Spleen (tissue), 7 donors: ENCODE measurements around the gene SDK1.

Source experiments
- POLR2A ChIP-seq, 3 donors: fragments of 450-650 bp; IDR thresholded peaks; one replicate each; pipeline ENCODE4 v1.5.1; 2017; ENCODE audit warnings: antibody characterized with exemption in 3 of 3, mild to moderate bottlenecking in 1 of 3
- POLR2AphosphoS5 ChIP-seq, 3 donors: sonication (generic); formaldehyde crosslinking; IDR thresholded peaks; one replicate each; pipeline ENCODE4 v1.5.1; 2017; ENCODE audit warnings: antibody characterized with exemption in 3 of 3
- TF ChIP-seq, protein P1 (sequence below), 11 experiments: fragments of 200-600 bp in 7 of 11; fragments of 450-650 bp in 4 of 11; sonication (generic) in 4 of 11; IDR thresholded peaks in 8 of 11; conservative IDR thresholded peaks in 3 of 11; 1 replicate in 7 of 11; 2 replicates in 4 of 11; pipeline versions ENCODE4 v1.4.0 to v1.8.0; 2016 to 2021; ENCODE audit warnings: antibody characterized with exemption in 11 of 11, inconsistent platforms in 4 of 11, mild to moderate bottlenecking in 1 of 11
- donor health status: DM: no; HTN: no; CAD: no; lungs with moderate emphysema.
- donor health status: DM: no; HTN: no; CAD: no.
- donor health status: DM: no; HTN: no; CAD: no.

DNA sequence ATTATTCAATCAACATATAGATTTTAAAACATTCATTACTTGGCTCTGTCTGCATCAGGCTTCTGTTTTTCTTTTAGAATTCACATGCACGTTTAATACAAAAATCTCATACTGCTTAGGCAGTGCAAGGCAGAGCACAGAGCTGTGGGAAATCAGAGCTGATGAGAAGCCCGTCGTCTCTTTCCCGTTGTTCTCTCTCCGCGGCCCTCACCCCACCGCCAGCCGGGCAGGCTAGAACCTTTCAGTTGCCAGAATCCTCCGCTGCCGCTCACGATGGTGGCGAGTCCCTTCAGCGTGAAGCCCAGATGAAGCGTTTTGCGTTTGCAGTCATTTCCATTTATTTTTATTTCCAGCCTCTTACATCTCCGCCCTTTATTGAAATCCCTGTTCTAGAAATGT is 648.2 kb downstream of the SDK1 start:
- TF ChIP-seq POLR2AphosphoS5 (IDR thresholded peaks at IDR 0.05) (no peak), POLR2A (IDR thresholded peaks at IDR 0.05) (no peak)
- TF ChIP-seq, protein P1, sequence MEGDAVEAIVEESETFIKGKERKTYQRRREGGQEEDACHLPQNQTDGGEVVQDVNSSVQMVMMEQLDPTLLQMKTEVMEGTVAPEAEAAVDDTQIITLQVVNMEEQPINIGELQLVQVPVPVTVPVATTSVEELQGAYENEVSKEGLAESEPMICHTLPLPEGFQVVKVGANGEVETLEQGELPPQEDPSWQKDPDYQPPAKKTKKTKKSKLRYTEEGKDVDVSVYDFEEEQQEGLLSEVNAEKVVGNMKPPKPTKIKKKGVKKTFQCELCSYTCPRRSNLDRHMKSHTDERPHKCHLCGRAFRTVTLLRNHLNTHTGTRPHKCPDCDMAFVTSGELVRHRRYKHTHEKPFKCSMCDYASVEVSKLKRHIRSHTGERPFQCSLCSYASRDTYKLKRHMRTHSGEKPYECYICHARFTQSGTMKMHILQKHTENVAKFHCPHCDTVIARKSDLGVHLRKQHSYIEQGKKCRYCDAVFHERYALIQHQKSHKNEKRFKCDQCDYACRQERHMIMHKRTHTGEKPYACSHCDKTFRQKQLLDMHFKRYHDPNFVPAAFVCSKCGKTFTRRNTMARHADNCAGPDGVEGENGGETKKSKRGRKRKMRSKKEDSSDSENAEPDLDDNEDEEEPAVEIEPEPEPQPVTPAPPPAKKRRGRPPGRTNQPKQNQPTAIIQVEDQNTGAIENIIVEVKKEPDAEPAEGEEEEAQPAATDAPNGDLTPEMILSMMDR (IDR thresholded peaks at IDR 0.05 in 8 of 11, conservative IDR thresholded peaks at IDR 0.05 in 3 of 11) = no peak
